K562 (cell line): Measurements from ENCODE around the gene SULT1C3. TPM values are rescaled to one million over a fixed set of nuclear protein-coding genes. Genes with fewer than 3 reads are reported as not detected.

Experiments
- ATAC-seq: fragments of 200-7000 bp; cut with Tn5 transposase; 3 replicates; pipeline ENCODE4 v1.9.1; 2020; ENCODE audit warnings: moderate library complexity
- BruUV-seq: library from RNA; stranded (reverse); fragments of 400-500 nt; replicated peaks from 2 replicates; lab custom pipeline; 2021; lab: Mats Ljungman, UMichigan
- CTCF ChIA-PET: fragments of 300-600 bp; formaldehyde crosslinking; extraction: SDS; loops from one replicate; lab custom pipeline; 2021; ENCODE audit warnings: low intra/inter-chr PET ratio; lab: Yijun Ruan, JAX
- POLR2A ChIA-PET: fragments of 300-600, 350-650 bp; sonication (Branson Sonifier 250); formaldehyde crosslinking; extraction: SDS; loops from one replicate; lab custom pipeline; 2021; ENCODE audit warnings: antibody characterized with exemption, inconsistent platforms; lab: Yijun Ruan, JAX
- DNase-seq, 4 experiments: peaks; one replicate each; pipeline versions ENCODE4 v3.0.0 to v3.0.0-alpha.2; 2011 to 2018; ENCODE audit warnings: low spot score in 3 of 4, mixed read lengths in 3 of 4; ENCODE audit errors: extremely low read depth in 1 of 4
- FAIRE-seq: peaks from 2 replicates; lab custom pipeline; 2011; peaks lifted over from hg19 to GRCh38; lab: Jason Lieb, UNC
- H2AFZ ChIP-seq: 2 replicates; pipeline ENCODE4 v1.6.0; 2011; ENCODE audit warnings: low read depth, low read length, control low read depth, inconsistent platforms
- H3K27ac ChIP-seq: fragments of 200-600 bp; 3 replicates; pipeline ENCODE4 v1.8.0; 2011; ENCODE audit warnings: low read depth, mild to moderate bottlenecking, control low read depth, inconsistent platforms, low read length, moderate library complexity, mixed read lengths; ENCODE audit errors: extremely low read depth
- H3K27me3 ChIP-seq, 2 experiments: fragments of 300-600 bp in 1 of 2; 2 replicates in 1 of 2; 3 replicates in 1 of 2; pipeline versions ENCODE4 v1.6.0 to v1.8.0; 2011; ENCODE audit warnings: inconsistent platforms in 2 of 2, low read length in 2 of 2, mild to moderate bottlenecking in 1 of 2, mixed read lengths in 1 of 2, moderate library complexity in 1 of 2; ENCODE audit not compliant: control insufficient read depth in 2 of 2, insufficient read depth in 2 of 2
- H3K36me3 ChIP-seq: fragments of 300-600 bp; 3 replicates; pipeline ENCODE4 v1.8.0; 2011; ENCODE audit warnings: mild to moderate bottlenecking, low read length, inconsistent platforms; ENCODE audit not compliant: control insufficient read depth, insufficient read depth
- H3K4me1 ChIP-seq, 2 experiments: fragments of 200-600 bp in 1 of 2; replicated peaks in 1 of 2; 2 replicates in 1 of 2; 3 replicates in 1 of 2; pipeline versions ENCODE4 v1.5.1 to v1.8.0; 2011; ENCODE audit warnings: inconsistent platforms in 2 of 2, low read length in 2 of 2, mild to moderate bottlenecking in 1 of 2, mixed read lengths in 1 of 2, moderate library complexity in 1 of 2; ENCODE audit not compliant: control insufficient read depth in 2 of 2, insufficient read depth in 2 of 2
- H3K4me2 ChIP-seq: 2 replicates; pipeline ENCODE4 v1.6.1; 2011; ENCODE audit warnings: low read length, control low read depth, inconsistent platforms, mixed read lengths; ENCODE audit not compliant: insufficient read depth
- H3K4me3 ChIP-seq: fragments of 200-600 bp; sonication (generic), shearing (Covaris generic); 2 replicates; pipeline ENCODE4 v1.5.1; 2016; ENCODE audit warnings: control low read depth, inconsistent platforms
- H3K79me2 ChIP-seq: fragments of 200-600 bp; 3 replicates; pipeline ENCODE4 v1.8.0; 2011; ENCODE audit warnings: low read length, inconsistent platforms; ENCODE audit not compliant: control insufficient read depth, insufficient read depth
- H3K9ac ChIP-seq, 2 experiments: 2 replicates each; pipeline versions ENCODE4 v1.6.0 to v1.6.1; 2011; ENCODE audit warnings: low read depth in 2 of 2, low read length in 2 of 2, control low read depth in 1 of 2, inconsistent platforms in 1 of 2, mild to moderate bottlenecking in 1 of 2, mixed read lengths in 1 of 2; ENCODE audit not compliant: insufficient read depth in 1 of 2
- H3K9me1 ChIP-seq: one replicate; pipeline ENCODE4 v1.6.0; 2011; ENCODE audit warnings: inconsistent platforms, mild to moderate bottlenecking, low read length, moderate library complexity; ENCODE audit not compliant: control insufficient read depth, insufficient read depth
- H3K9me3 ChIP-seq: replicated peaks from 2 replicates; pipeline ENCODE4 v1.5.1; 2011; ENCODE audit warnings: low read depth, low read length, inconsistent platforms; ENCODE audit not compliant: control insufficient read depth, insufficient read depth
- H4K20me1 ChIP-seq: replicated peaks from 2 replicates; pipeline ENCODE4 v1.6.1; 2011; ENCODE audit warnings: low read length, inconsistent platforms, mixed read lengths; ENCODE audit not compliant: control insufficient read depth, insufficient read depth
- ATF4 ChIP-seq: fragments of 450-650 bp; formaldehyde crosslinking; IDR thresholded peaks from 2 replicates; pipeline ENCODE4 v1.4.0; 2022; ENCODE audit warnings: mild to moderate bottlenecking, moderate library complexity
- BCL6 ChIP-seq: fragments of 250-450 bp; sonication (Bioruptor Pico); IDR thresholded peaks from 2 replicates; pipeline ENCODE4 v1.4.0; 2020
- CBX5 ChIP-seq: IDR thresholded peaks from 2 replicates; pipeline ENCODE4 v1.6.1; 2014; ENCODE audit warnings: low read depth, borderline replicate concordance
- CREM ChIP-seq: IDR thresholded peaks from 2 replicates; pipeline ENCODE4 v1.6.1; 2014; ENCODE audit warnings: antibody characterized with exemption, low read depth
- DNMT1 ChIP-seq: fragments of 450-650 bp; IDR thresholded peaks from 2 replicates; pipeline ENCODE4 v1.6.1; 2016; ENCODE audit warnings: antibody characterized with exemption, mild to moderate bottlenecking
- FOXJ2 ChIP-seq: fragments of 200-800 bp; sonication (Bioruptor generic); IDR thresholded peaks from 2 replicates; pipeline ENCODE4 v1.6.1; 2016; ENCODE audit warnings: missing genetic modification characterization, missing compliant biosample characterization
- KLF16 ChIP-seq: IDR thresholded peaks from 2 replicates; pipeline ENCODE4 v1.6.1; 2016; ENCODE audit warnings: antibody characterized with exemption
- MED1 ChIP-seq: sonication (generic); formaldehyde crosslinking; IDR thresholded peaks from 2 replicates; pipeline ENCODE4 v1.8.1; 2023; ENCODE audit warnings: missing genetic modification reagents, borderline replicate concordance
- NR2C1 ChIP-seq, 2 experiments: fragments of 450-650 bp; IDR thresholded peaks; 2 replicates each; pipeline ENCODE4 v1.6.1; 2017; ENCODE audit warnings: mild to moderate bottlenecking in 2 of 2, antibody characterized with exemption in 1 of 2, inconsistent platforms in 1 of 2, missing compliant biosample characterization in 1 of 2, missing genetic modification characterization in 1 of 2
- POLR2AphosphoS5 ChIP-seq: IDR thresholded peaks from 2 replicates; pipeline ENCODE4 v1.6.1; 2011; ENCODE audit warnings: mild to moderate bottlenecking, low read depth, low read length, moderate library complexity; ENCODE audit not compliant: control insufficient read depth, insufficient read depth
- PREB ChIP-seq: sonication (generic); formaldehyde crosslinking; IDR thresholded peaks from 2 replicates; pipeline ENCODE4 v1.8.1; 2023; ENCODE audit warnings: mild to moderate bottlenecking, missing genetic modification reagents
- ZBTB9 ChIP-seq: fragments of 450-650 bp; formaldehyde crosslinking; IDR thresholded peaks from 2 replicates; pipeline ENCODE4 v1.4.0; 2020; ENCODE audit warnings: mild to moderate bottlenecking, moderate library complexity
- ZNF184 ChIP-seq: sonication (generic); formaldehyde crosslinking; IDR thresholded peaks from 2 replicates; pipeline ENCODE4 v1.5.0; 2020; ENCODE audit warnings: missing genetic modification reagents
- ZNF3 ChIP-seq: fragments of 250-450 bp; sonication (Bioruptor Pico); IDR thresholded peaks from 2 replicates; pipeline ENCODE4 v1.5.0; 2021; ENCODE audit warnings: mild to moderate bottlenecking, moderate library complexity
- ZNF609 ChIP-seq: sonication (generic); formaldehyde crosslinking; IDR thresholded peaks from 2 replicates; pipeline ENCODE4 v1.8.1; 2023; ENCODE audit warnings: missing genetic modification reagents, mild to moderate bottlenecking, borderline replicate concordance
- ZNF717 ChIP-seq: fragments of 250-450 bp; sonication (Bioruptor Pico); IDR thresholded peaks from 2 replicates; pipeline ENCODE4 v1.5.0; 2021
- WGBS: fragments of 100-300 bp; shearing (Covaris generic); methylation state at CpG from one replicate; pipeline ENCODE4 v1.1.6; 2016; ENCODE audit warnings: low coverage, mixed read lengths; ENCODE audit not compliant: insufficient coverage; ENCODE audit errors: missing lambda C conversion rate; 5-methylcytosine and 5-hydroxymethylcytosine counted together
- in situ Hi-C: fragments of 300-500 bp; cut with MboI; formaldehyde crosslinking; loops from 4 replicates; pipeline ENCODE4 v1.15.0; 2018; ENCODE audit warnings: inconsistent platforms, mixed read lengths
- intact Hi-C: fragments of 100-400 bp; cut with micrococcal nuclease; formaldehyde crosslinking; loops from 2 replicates; pipeline ENCODE4 v1.14.2; 2022
- polyA plus RNA-seq, 8 experiments: library from polyadenylated mRNA; depleted of rRNA in 4 of 8; stranded (reverse) in 5 of 8; unstranded in 3 of 8; fragments of >200 nt; fragmentation: Nextera tagmentation in 2 of 8; fragmentation: Illumina TruSeq in 1 of 8; extraction: Ambion mirVana in 2 of 8; extraction: Trizol in 1 of 8; gene quantifications; 2 replicates each; pipeline versions ENCODE4 v1.2.1 to v1.2.3, GENCODE V29; 2011 to 2014; ENCODE audit warnings: inconsistent platforms in 1 of 8, missing spikeins in 1 of 8
- total RNA-seq, 7 experiments: library from RNA; depleted of rRNA in 6 of 7; stranded (reverse); fragments of >200 nt in 6 of 7; fragmentation: Illumina TruSeq in 2 of 7; extraction: Trizol in 2 of 7; gene quantifications; 2 replicates each; pipeline versions ENCODE4 v1.2.1 to v1.2.3, GENCODE V29; 2011 to 2021; ENCODE audit warnings: low replicate concordance in 1 of 7

SULT1C3 gene
- total and polyA plus RNA-seq, 9 of the 15 experiments (the other 6 are each of a cell fraction or from before 2014, with no cell fraction given), result not detected

- Histone ChIP-seq H2AFZ (no peak overlapping the region), H3K27ac (no peak overlapping the region), H3K9ac (no peak overlapping the region), H3K9me1 (no peaks in the 10 kb centered on the region), H3K4me1 (peaks cover 0 to 1% of the 10 kb centered on the region in 2 experiments; a peak in 3 of 5 replicates), H3K27me3 (peaks cover 4 to 9% of the 10 kb centered on the region in 2 experiments; a peak in 3 of 5 replicates), H3K9me3 (no peaks in the 10 kb centered on the region), H3K36me3 (no peaks in the 10 kb centered on the region), H3K79me2 (no peaks in the 10 kb centered on the region), H3K4me2 (no peak overlapping the region), H4K20me1 (no peaks in the 10 kb centered on the region), H3K4me3 (no peak overlapping the region)
- CTCF ChIA-PET, result no interaction called here
- no peak for FAIRE-seq
- ATAC-seq, result no peak
- DNase-seq, result no peak
- in situ Hi-C loops, result no loop called here
- no peak for TF ChIP-seq DNMT1
- no peak for TF ChIP-seq POLR2AphosphoS5
- TF ChIP-seq ZNF3 (CRISPR knock-in tag), result no peak
- TF ChIP-seq NR2C1 (IDR thresholded peaks at IDR 0.05), result no peak
- no peak for TF ChIP-seq NR2C1 (tag; IDR thresholded peaks at IDR 0.05)
- no peak for TF ChIP-seq ATF4 (CRISPR knock-in tag)
- no peak for TF ChIP-seq ZNF717 (CRISPR knock-in tag)
- TF ChIP-seq ZNF184, result no peak
- no peak for TF ChIP-seq ZBTB9 (CRISPR knock-in tag)
- TF ChIP-seq CBX5, result no peak
- TF ChIP-seq FOXJ2, result no peak
- no peak for TF ChIP-seq PREB (CRISPR knock-in tag)
- TF ChIP-seq ZNF609 (CRISPR knock-in tag), result no peak
- no peak for TF ChIP-seq BCL6 (CRISPR knock-in tag)
- TF ChIP-seq CREM, result no peak
- no peak for TF ChIP-seq KLF16
- no peak for TF ChIP-seq MED1 (CRISPR knock-in tag)
- WGBS, result 0% methylated on average over 2 of the region's 2 CpGs
- POLR2A ChIA-PET, result no interaction called here
- intact Hi-C loops, result no loop called here
- BruUV-seq, result no TSS peak
Measured at GRCh38 chr2:108305901-108306300, 66.1 kb downstream of the SULT1C3 start.
